GM18909 (cell line): ENCODE results near the gene YWHAQ.

Source experiments
- ATAC-seq: cut with Tn5 transposase; IDR thresholded peaks from one replicate; pipeline ENCODE4 v1.9.1; 2021; ENCODE audit warnings: mild to moderate bottlenecking; ENCODE audit not compliant: unreplicated experiment, poor library complexity

Gene YWHAQ

DNA sequence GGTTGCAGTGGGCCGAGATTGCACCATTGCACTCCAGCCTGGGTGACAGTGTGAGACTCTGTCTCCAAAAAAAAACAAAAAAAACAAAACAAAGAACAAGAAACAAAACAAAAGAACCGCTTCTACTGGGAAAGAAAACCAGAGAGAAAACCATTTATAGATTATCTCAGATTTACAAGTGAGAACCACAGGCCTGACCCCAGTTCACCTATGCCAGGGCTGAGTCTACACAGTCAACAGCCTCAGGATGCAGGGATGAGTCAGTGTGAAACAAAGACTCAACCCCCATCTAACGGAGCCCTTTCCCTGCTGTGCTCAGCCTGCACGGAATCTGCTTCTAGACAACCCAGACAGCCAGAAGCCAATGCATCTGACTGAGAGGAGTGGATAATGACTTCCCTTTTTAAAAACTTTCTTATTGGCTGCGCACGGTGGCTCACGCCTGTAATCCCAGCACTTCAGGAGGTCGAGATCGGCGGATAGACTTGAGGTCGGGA is 25.5 kb upstream of the YWHAQ start:
- peak; percentile 81 for ATAC-seq

GRCh38 chr2:9655441-9656269 is 24.9 kb upstream of the YWHAQ start:
- no peak for ATAC-seq

GRCh38 chr2:9654452-9655100 is 23.8 kb upstream of the YWHAQ start:
- no peak for ATAC-seq

DNA sequence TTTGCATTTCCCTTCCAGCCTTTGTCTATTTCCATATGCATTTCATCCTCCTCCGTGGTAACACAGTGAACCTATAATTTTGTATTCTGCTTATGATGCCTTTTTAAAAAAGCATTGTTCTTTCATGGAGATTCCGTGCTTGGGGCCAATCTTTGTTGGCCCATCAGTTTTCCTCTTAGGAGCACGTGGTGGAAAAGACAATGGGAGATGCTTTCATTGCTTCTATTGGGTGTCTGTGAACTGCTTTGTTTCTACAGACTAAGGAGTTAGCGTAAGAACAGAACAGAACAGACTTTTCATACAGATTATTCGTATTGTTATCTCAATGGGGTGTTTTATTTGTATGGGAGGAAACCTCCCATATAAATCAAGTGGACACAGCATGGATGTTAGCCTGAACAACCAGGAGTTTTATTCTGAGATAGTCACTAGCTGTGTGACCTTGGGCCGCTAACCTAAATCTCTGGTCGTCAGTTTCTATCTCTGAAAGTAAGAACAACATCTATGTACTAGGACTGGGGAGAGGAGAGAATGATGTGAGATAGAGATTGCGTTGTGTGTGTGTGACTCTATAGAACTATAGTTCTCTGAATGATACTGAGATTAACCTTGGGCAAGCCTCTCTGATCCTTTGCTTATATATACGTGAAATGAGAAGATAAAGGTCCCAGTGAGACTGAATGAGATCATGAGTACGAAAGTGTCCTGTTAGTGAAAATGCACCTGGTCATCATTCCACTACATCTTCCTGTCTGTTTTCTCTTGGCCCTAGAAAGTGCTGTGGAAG is 22.9 kb upstream of the YWHAQ start:
- ATAC-seq: no peak

DNA sequence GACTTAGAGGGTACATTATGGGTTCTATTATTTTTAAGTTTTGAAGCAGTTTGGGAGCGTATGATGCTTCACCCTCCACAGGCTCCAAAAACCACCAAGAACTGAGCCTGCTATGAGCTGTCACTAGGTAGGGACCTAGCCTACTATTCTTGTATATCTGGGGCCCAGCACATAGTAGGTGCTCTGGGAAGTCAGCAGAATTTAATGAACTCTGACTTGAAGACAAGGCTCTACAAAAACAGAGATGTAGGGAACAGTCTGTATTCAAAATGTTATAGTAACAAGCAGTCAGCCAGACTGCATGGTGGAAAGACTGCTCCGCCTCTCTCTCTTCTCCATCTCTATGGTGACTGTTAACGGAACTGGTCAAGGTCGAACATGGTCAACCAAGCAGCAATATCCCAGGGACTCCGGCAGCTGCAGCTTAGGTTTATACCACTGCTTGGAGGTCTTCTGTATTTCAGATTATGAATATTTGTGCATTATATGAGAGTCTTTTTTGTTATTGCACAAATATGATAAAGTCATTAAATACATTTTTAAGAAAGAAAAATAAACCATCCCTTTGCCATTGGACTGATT is 22.2 kb upstream of the YWHAQ start:
- no peak for ATAC-seq

DNA sequence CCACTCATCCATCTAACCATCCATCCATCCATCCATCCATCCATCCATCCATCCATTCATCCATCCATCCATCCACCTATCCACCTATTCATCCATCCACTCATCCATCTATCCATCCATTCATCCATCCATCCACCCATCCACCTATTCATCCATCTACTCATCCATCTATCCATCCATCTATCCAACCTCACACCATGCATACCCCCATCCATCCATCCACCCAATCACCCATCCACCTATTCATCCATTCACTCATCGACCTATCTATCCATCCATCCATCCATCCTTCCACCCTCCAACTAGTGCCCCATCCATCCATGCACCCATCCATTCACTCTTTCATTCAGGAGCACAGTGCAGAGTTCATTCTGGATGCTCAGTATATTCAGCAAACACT is 21.5 kb upstream of the YWHAQ start:
- ATAC-seq: no peak

- ATAC-seq: no peak
Measured at GRCh38 chr2:9650119-9650821, 19.5 kb upstream of the YWHAQ start.

GRCh38 chr2:9649261-9649660 is 18.5 kb upstream of the YWHAQ start:
- no peak for ATAC-seq

DNA sequence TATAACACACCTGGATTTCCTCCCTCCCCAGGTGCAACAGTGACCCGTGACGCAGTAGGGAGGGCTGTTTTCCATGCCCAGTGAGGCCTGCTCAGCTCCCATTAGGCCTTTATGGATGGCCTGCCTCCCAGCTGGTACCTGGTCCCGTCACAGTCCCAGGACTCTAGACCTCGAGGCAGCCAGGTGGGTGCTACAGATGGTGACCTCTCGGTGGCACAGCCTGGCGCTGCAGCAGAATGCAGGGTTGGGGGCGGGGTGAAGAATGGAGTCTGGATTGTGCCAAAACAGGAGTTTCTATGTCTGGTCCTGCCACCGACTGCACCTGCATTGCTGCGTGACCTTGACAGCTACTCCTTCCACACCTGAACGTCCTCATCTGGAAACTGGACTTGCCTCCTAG is 18.0 kb upstream of the YWHAQ start:
- ATAC-seq: no peak

- no peak for ATAC-seq
Measured at GRCh38 chr2:9647884-9648283, 17.1 kb upstream of the YWHAQ start.

DNA sequence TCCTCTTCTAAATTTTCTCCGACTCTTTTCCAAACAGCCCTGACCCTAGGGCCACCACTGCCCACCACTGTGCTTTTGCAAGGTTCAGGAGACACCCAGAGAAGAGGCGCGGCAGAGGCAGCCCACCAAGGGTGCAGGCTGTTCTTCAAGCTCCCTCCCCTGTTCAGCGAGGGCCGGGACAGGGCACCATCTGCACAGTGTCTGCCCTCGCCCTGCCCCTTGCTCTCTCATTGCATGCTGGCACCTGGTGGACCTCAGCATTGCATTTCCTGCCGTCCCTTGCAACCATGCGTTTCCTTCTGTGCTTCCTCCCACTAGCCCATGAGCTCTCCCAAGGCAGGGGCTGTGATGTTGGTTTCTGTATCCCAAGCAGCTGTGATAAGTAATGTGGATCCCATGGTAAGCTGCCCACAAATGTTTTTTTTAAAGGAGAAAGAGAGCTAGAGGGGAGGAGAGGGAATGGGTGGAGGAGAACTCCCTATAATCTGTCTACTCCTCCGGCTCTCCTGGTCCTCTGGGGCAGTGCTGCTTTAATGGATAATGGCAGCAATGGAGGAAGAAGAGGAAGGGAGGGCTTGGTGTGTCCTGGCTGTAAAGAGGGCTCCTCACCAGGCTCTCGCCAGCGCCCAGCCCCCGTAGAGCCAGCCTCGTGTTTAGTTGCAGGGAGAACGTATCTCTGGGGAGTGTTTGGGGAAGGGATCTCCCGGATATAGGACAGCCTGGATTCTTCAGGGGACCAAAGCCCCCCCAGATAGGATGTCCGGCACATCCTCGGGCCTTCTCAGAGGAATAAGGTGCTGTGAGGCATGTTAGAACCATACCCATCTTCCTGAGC is 15.6 kb upstream of the YWHAQ start:
- no peak for ATAC-seq

- no peak for ATAC-seq
Measured at GRCh38 chr2:9644603-9645002, 13.8 kb upstream of the YWHAQ start.

DNA sequence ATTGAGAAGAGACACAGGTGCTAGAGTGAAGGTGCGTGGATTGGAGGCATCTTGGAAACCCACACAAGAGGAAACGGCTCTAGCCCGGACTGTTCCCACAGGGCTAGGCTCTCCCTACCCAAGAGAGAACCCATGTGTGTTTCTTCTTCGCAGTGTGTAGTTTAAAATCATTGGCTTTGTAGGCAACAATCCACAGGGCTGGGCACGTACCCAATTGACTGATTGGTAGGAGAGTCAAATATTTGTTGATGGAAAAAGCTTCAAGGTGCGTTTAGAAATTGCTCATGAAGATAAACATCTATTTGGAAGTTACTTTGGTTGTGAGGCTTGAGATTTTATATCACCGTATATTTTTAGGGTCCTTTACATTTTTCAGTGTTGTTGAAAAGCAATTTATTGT is 13.2 kb upstream of the YWHAQ start:
- no peak for ATAC-seq

- ATAC-seq: no peak
Measured at GRCh38 chr2:9641641-9642040, 10.8 kb upstream of the YWHAQ start.

DNA sequence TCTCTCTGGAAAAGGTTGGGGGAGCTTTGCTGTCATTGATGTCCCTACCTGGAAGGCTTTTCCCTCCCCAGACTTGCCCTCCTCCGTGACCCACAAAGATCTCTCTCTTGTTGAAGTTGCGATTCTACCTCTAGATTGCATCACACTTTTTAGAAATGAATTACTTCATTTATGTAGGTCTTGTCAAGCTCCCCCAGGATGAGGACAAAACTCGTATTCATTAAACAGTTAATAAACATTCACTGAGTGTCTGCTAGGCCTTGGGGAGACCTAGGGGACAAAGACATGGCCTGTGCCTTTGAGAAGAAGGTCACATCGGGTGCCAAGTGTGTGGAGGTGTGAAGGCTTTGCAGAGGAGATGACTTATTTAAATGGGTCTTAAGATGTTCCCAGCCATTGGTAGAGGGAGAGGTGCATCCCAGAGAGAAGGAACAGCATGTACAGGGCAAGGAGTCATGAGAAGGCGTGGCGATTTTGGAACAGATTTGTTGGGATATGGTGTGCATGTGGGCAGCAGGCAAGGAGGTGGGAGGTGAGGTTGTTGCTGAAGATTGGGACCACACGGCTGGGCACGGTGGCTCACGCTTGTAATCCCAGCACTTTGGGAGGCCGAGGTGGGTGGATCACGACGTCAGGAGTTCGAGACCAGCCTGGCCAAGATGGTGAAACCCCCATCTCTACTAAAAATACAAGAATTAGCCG is 9.8 kb upstream of the YWHAQ start:
- no peak for ATAC-seq

GRCh38 chr2:9639740-9640343 is 9.0 kb upstream of the YWHAQ start:
- no peak for ATAC-seq

DNA sequence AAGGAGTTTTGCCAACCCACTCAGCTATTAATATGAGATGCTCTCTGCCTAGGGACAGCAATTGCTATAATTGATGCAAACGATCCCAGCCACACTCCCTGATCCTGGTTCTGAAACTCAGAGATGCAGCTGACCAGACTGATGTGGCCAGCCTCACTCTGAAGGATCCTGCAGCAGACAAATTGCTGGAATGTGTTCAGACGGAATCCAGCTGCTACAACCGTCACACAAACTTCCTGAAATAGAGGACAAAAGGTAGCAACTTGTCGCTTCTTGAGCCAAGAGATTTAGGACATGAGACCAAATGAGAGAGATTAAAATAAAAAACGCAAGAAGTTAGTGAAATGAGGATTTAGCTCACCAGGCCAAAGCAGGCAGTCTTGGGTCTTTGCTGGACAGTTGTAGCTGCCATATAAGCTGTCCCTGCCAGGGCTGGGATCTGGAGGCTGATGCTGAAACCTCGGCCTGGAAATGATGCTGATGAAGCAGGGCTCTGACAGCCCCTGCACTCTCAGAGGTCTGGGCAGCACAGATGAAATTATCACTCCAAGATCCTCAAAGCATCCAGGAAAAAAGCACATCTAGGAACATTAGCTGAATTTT is 8.3 kb upstream of the YWHAQ start:
- ATAC-seq: no peak

DNA sequence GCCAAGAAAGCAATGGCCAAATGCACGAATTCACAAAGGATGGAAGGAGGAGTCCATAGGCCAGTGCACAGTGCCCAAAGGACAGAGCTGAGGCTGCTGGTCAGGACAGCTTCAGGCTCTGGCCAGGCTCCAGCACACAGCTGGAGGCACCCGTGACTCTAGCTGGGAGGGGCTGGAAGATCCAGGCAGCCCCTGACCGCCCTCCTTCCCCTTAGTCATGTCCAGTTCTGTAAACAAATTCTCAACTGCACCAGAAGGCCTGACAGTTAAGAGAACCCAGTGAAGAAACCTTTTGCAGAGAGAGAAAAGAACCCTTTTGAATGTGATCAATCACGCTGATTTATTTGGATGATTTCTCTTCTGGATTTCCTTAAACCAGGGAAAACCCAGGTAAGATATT is 7.7 kb upstream of the YWHAQ start:
- ATAC-seq: no peak
